HG03575 (cell line): Measurements from ENCODE around the gene PIGV.

Experiments
- ATAC-seq: cut with Tn5 transposase; IDR thresholded peaks from one replicate; pipeline ENCODE4 v1.9.1; 2021; ENCODE audit not compliant: unreplicated experiment, insufficient number of reproducible peaks, low FRiP score; ENCODE audit errors: extremely low read depth

PIGV gene

GRCh38 chr1:26787706-26788514, at the start of gene PIGV:
Gene PIGV, plus strand, starts transcription at chr1:26787950. Its CDS starts 2,866 bp downstream, at chr1:26790816.
- ATAC-seq, result no peak

- no peak for ATAC-seq
These were observed 48.3 kb upstream of the PIGV start for GRCh38 chr1:26739329-26739914.

- ATAC-seq, result no peak
These were observed 47.6 kb upstream of the PIGV start for GRCh38 chr1:26740023-26740634.

DNA sequence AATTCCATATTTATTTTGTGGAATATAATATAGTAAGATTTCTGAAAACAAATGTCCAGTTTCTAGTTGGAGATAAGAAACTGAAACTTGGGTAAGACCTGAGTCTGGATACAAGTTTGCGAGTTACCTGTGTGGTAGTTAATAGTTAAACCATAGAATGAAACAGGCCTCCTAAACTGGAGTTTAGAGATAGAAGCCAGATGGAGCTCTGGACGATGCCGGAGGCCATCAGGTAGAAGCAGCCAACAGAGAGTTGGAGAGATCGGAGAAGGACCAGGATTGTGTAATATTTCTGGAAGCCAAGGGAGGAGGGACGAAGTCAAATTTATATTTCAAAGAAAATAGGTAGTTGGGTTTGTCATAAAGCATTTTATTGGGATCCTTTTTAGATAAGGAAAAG, 46.8 kb upstream of the PIGV start:
- ATAC-seq, result no peak

DNA sequence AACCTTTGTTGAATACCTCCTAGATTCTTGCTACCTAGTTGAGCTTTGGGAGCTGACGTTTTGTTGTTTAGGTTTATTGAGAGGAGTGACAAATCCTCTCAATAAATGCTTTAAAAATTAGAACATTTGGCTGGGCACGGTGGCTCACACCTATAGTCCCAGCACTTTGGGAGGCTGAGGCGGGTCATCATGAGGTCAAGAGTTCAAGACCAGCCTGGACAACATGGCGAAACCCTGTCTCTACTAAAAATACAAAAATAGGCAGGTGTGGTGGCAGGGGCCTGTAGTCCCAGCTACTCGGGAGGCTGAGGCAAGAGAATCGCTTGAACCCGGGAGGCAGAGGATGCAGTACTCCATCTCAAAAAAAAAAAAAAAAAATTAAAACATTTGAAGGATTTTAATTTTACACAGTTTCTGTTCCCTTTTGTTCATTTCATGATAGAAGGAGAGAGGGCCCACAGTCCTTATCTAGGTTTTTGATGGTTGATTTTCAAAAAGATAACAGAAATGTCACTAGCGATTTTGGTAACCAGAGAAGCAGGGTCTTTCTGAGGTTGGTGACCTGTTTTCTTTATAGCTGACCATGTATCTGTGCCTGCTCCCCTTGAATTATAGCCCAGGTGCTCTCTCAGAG, 44.2 kb upstream of the PIGV start:
- ATAC-seq, result peak; percentile 8

- peak; percentile 78 for ATAC-seq
These were observed 43.4 kb upstream of the PIGV start for GRCh38 chr1:26744075-26744959.

- no peak for ATAC-seq
These were observed 42.6 kb upstream of the PIGV start for GRCh38 chr1:26745191-26745590.

DNA sequence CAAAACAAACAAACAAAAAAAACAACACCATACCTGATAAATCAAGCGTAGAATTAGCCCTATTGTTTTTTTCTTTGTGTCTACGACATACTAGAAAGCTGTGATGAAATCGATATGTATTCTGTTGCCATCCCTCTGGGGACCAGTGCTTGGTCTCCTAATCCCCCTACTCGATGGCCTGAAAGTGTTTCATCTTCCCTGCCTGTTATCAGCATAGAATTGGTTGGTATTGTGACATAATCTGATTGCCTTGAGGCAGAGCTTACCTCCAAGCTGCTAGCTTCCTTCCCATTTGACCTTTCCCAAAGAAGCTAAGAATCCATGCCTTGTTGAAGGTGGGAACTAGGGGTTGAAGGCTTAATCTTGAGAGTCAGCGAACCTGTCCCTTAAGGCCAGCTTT, 40.7 kb upstream of the PIGV start:
- ATAC-seq, result no peak

DNA sequence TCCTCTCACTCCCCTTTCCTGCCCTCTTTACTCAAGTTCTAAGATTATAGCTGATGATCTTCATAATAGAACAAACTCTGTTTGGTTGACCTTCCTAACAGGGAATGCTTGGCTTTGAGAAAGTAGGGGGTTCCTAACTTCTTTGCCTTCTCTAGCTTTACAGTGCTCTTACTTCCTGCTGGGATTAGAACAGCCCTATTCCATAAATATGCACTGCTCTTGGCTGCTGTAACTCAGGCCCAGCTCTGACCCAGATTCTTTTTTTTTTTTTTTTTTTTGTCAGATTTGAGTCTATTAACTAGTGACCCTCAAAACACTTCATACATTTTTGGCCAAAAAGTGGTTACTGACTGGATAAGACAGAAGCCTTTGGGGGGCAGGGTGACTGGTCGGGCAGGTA, 39.4 kb upstream of the PIGV start:
- no peak for ATAC-seq

DNA sequence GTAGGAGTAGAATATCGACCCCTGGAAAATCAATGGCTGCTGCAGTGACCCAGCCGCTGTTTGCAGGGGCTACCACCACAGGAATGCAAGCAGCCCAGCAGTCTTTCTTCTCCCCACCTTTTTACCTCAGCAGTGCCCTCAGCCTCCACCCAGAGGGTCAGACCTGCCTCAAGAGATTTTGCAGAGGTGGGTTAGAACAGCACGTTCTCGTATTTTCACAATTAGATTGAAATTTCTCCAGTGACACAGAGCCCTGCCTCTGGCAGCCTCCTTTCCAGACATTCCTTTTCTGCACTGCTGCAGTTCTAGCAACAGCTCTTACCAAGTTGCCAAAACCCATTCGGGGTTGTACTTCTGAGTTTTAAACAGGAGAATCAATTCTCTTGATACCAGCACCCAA, 38.3 kb upstream of the PIGV start:
- ATAC-seq, result no peak

- ATAC-seq, result no peak
These were observed 37.3 kb upstream of the PIGV start for GRCh38 chr1:26750428-26750827.

GRCh38 chr1:26752519-26752918, 35.2 kb upstream of the PIGV start:
- no peak for ATAC-seq

- no peak for ATAC-seq
These were observed 33.5 kb upstream of the PIGV start for GRCh38 chr1:26754086-26754874.

DNA sequence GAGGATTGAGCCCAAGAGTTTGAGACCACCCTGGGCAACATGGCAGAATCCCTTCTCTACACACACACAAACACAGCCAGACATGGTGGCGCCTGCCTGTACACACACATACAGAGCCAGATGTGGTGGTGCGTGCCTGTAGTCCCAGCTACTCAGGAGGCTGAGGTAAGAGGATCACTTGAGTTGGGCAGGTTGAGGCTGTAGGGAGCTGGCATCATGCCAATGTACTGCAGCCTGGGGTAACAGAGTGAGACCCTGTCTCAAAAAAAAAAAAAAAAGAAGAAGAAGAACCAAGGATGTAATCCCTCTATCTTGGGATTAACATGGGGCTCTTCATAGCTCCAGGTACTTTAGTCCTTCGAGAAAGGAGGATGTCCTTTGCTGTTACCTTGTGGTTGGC, 29.4 kb upstream of the PIGV start:
- no peak for ATAC-seq

DNA sequence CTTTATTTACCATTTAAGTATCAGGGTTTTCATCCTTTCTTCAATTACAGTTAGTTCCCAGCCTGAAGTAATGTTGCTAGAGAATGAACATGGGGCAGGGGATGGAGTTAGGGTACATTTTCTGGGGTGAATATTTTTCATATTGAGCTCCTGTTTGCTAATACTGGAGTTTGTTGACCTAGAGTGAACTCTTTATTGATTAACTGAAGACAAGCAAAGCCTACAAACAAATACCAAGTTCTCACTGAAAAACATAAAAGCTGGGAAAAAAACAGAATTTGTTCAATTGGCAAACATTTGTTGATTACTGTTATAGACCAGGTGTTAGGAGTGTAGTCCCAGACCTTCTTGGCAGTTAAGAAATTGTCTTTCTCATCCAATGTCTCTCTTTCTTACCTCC, 28.2 kb upstream of the PIGV start:
- ATAC-seq, result no peak

GRCh38 chr1:26761217-26761616, 26.5 kb upstream of the PIGV start:
- no peak for ATAC-seq

DNA sequence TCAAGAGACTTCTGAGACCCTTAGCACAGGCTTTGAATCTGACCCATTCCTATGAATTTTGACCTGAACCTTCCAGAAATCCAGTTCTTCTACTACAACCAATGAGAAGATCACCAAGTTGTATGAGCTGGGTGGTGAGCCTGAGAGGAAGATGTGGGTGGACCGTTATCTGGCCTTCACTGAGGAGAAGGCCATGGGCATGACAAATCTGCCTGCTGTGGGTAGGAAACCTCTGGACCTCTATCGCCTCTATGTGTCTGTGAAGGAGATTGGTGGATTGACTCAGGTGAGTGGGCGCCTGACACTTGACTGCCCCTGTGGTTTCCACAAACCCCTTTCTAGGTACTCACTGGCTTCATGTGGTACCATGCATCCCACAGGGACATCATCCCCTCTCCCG, 20.0 kb upstream of the PIGV start:
- ATAC-seq, result no peak

DNA sequence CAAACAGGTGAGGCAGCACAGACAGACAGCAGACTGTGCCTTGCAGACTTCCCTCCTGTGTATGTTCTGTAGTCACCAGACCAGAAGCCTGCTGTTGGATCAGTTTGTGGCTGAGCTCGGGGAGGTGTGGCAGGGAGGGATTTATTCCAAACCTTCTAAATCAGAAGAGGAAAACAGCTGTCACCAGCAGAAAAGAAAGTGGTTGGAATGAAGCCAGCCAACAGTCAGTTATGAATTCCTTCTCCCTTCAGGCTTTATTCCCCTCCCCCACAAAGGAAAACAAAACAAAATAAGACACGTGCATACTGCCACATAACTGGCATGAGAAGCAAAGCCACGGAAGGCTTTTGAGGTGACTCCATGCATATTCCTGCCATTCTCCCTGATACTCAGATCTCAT, 19.0 kb upstream of the PIGV start:
- ATAC-seq, result no peak
